GM12878 (cell line): ENCODE results near the gene SRRM3. TPM values are rescaled to one million over a fixed set of nuclear protein-coding genes. Genes with fewer than 3 reads are reported as not detected.

Source experiments
- ATAC-seq: fragments of 200-7000 bp; cut with Tn5 transposase; 3 replicates; pipeline ENCODE4 v1.9.1; 2020; ENCODE audit warnings: mild to moderate bottlenecking, moderate library complexity
- BruUV-seq: library from RNA; stranded (reverse); fragments of 400-500 nt; replicated peaks from 2 replicates; lab custom pipeline; 2021; lab: Mats Ljungman, UMichigan
- CTCF ChIA-PET: fragments of 300-600 bp; sonication (Branson Sonifier 250); formaldehyde crosslinking; extraction: SDS; loops from one replicate; lab custom pipeline; 2021; ENCODE audit warnings: inconsistent platforms; lab: Yijun Ruan, JAX
- POLR2A ChIA-PET: fragments of 350-600 bp; formaldehyde crosslinking; extraction: SDS; loops from one replicate; lab custom pipeline; 2021; ENCODE audit warnings: inconsistent platforms; lab: Charles Lee
- RAD21 ChIA-PET: fragments of 300-600 bp; sonication (Branson Sonifier 250); formaldehyde crosslinking; loops from one replicate; lab custom pipeline; 2023; ENCODE audit warnings: antibody characterized with exemption; ENCODE audit not compliant: unreplicated experiment; lab: Charles Lee
- SMC1A ChIA-PET: fragments of 300-600 bp; sonication (Branson Sonifier 250); formaldehyde crosslinking; loops from one replicate; lab custom pipeline; 2023; ENCODE audit not compliant: unreplicated experiment, uncharacterized antibody; lab: Charles Lee
- DNase-seq: peaks from one replicate; pipeline ENCODE4 v3.0.0-alpha.2; 2011; ENCODE audit warnings: low read depth, low spot score
- FAIRE-seq: peaks from 3 replicates; lab custom pipeline; 2011; peaks lifted over from hg19 to GRCh38; lab: Jason Lieb, UNC
- H2AFZ ChIP-seq: 2 replicates; pipeline ENCODE4 v1.6.0; 2011; ENCODE audit warnings: low read depth, low read length, control low read depth; ENCODE audit not compliant: control insufficient read depth
- H3K27ac ChIP-seq: 2 replicates; pipeline ENCODE4 v1.5.1; 2011; ENCODE audit warnings: control low read depth; ENCODE audit not compliant: control insufficient read depth, insufficient read depth
- H3K27me3 ChIP-seq, 2 experiments: replicated peaks in 1 of 2; 2 replicates each; pipeline versions ENCODE4 v1.6.0 to v1.6.1; 2011; ENCODE audit warnings: low read length in 1 of 2; ENCODE audit not compliant: control insufficient read depth in 2 of 2, insufficient read depth in 2 of 2
- H3K36me3 ChIP-seq, 2 experiments: 2 replicates each; pipeline ENCODE4 v1.5.1; 2011; ENCODE audit warnings: low read length in 1 of 2; ENCODE audit not compliant: control insufficient read depth in 2 of 2, insufficient read depth in 2 of 2
- H3K4me1 ChIP-seq: 2 replicates; pipeline ENCODE4 v1.6.1; 2011; ENCODE audit warnings: mild to moderate bottlenecking, low read length, moderate library complexity, mixed read lengths; ENCODE audit not compliant: control insufficient read depth, insufficient read depth
- H3K4me2 ChIP-seq: 2 replicates; pipeline ENCODE4 v1.6.0; 2011; ENCODE audit warnings: control low read depth; ENCODE audit not compliant: control insufficient read depth, insufficient read depth
- H3K4me3 ChIP-seq: fragments of 200-600 bp; sonication (generic); 2 replicates; pipeline ENCODE4 v1.5.1; 2016
- H3K79me2 ChIP-seq: 2 replicates; pipeline ENCODE4 v1.6.0; 2011; ENCODE audit warnings: low read length; ENCODE audit not compliant: control insufficient read depth, insufficient read depth
- H3K9ac ChIP-seq: 2 replicates; pipeline ENCODE4 v1.8.0; 2011; ENCODE audit warnings: low read length, control low read depth, mixed read lengths; ENCODE audit not compliant: control insufficient read depth, insufficient read depth
- H3K9me3 ChIP-seq: replicated peaks from 3 replicates; pipeline ENCODE4 v1.5.1; 2011; ENCODE audit warnings: mild to moderate bottlenecking, low read length; ENCODE audit not compliant: control insufficient read depth, insufficient read depth
- H4K20me1 ChIP-seq: 2 replicates; pipeline ENCODE4 v1.6.0; 2011; ENCODE audit not compliant: control insufficient read depth, insufficient read depth
- BCL3 ChIP-seq: IDR thresholded peaks from 2 replicates; pipeline ENCODE4 v1.6.1; 2011; ENCODE audit warnings: borderline replicate concordance, low read depth, mild to moderate bottlenecking, moderate library complexity, low read length; ENCODE audit not compliant: insufficient read depth, poor library complexity, severe bottlenecking
- BMI1 ChIP-seq: fragments of 450-650 bp; IDR thresholded peaks from 2 replicates; pipeline ENCODE4 v1.6.1; 2016; ENCODE audit warnings: mild to moderate bottlenecking, moderate library complexity, borderline replicate concordance
- CTCF ChIP-seq, 3 experiments: IDR thresholded peaks in 2 of 3; conservative IDR thresholded peaks in 1 of 3; 2 replicates each; pipeline ENCODE4 v1.5.1; 2011; ENCODE audit warnings: low read depth in 3 of 3, low read length in 3 of 3, mild to moderate bottlenecking in 3 of 3, control low read depth in 2 of 3, moderate library complexity in 2 of 3, inconsistent platforms in 1 of 3, mixed read lengths in 1 of 3; ENCODE audit not compliant: control insufficient read depth in 2 of 3, insufficient read depth in 1 of 3; ENCODE audit errors: extremely low read depth in 1 of 3
- EGR1 ChIP-seq, 2 experiments: IDR thresholded peaks; 1 replicate in 1 of 2; 2 replicates in 1 of 2; pipeline ENCODE4 v1.6.1; 2011 to 2012; ENCODE audit warnings: low read depth in 2 of 2, low read length in 2 of 2, borderline replicate concordance in 1 of 2, mild to moderate bottlenecking in 1 of 2, moderate library complexity in 1 of 2
- HCFC1 ChIP-seq: fragments of 150-350 bp; IDR thresholded peaks from 2 replicates; pipeline ENCODE4 v1.6.1; 2014; ENCODE audit warnings: low read length
- HSF1 ChIP-seq: fragments of 150-350 bp; IDR thresholded peaks from 2 replicates; pipeline ENCODE4 v1.6.1; 2014; ENCODE audit warnings: mild to moderate bottlenecking, low read depth, low read length
- IKZF1 ChIP-seq: fragments of 450-650 bp; conservative IDR thresholded peaks from 2 replicates; pipeline ENCODE4 v1.6.1; 2017; ENCODE audit warnings: antibody characterized with exemption, mild to moderate bottlenecking
- IKZF2 ChIP-seq, 2 experiments: fragments of 450-650 bp; IDR thresholded peaks; 2 replicates each; pipeline ENCODE4 v1.6.1; 2017; ENCODE audit warnings: mild to moderate bottlenecking in 2 of 2, moderate library complexity in 2 of 2
- JUNB ChIP-seq: IDR thresholded peaks from 2 replicates; pipeline ENCODE4 v1.6.1; 2016; ENCODE audit warnings: antibody characterized with exemption, mild to moderate bottlenecking
- MEF2B ChIP-seq: fragments of 450-650 bp; IDR thresholded peaks from 2 replicates; pipeline ENCODE4 v1.6.1; 2018; ENCODE audit warnings: mild to moderate bottlenecking, moderate library complexity; ENCODE audit not compliant: partially characterized antibody, poor library complexity, severe bottlenecking
- NR2C2 ChIP-seq: IDR thresholded peaks from 2 replicates; pipeline ENCODE4 v1.6.1; 2011; ENCODE audit warnings: borderline replicate concordance, low read depth; ENCODE audit not compliant: control insufficient read depth, insufficient read length
- PBX3 ChIP-seq: IDR thresholded peaks from 2 replicates; pipeline ENCODE4 v1.6.1; 2011; ENCODE audit warnings: mild to moderate bottlenecking, low read depth, low read length, moderate library complexity; ENCODE audit not compliant: insufficient replicate concordance
- PML ChIP-seq: IDR thresholded peaks from 2 replicates; pipeline ENCODE4 v1.6.1; 2012; ENCODE audit warnings: low read length, inconsistent platforms
- POLR2AphosphoS5 ChIP-seq: IDR thresholded peaks from 2 replicates; pipeline ENCODE4 v1.6.1; 2011; ENCODE audit warnings: mild to moderate bottlenecking, low read length, inconsistent platforms
- SREBF2 ChIP-seq: IDR thresholded peaks from 2 replicates; pipeline ENCODE4 v1.6.1; 2012; ENCODE audit warnings: mild to moderate bottlenecking, low read length
- TAF1 ChIP-seq: IDR thresholded peaks from 2 replicates; pipeline ENCODE4 v1.6.1; 2011; ENCODE audit warnings: mild to moderate bottlenecking, low read depth, low read length, borderline replicate concordance
- ZSCAN29 ChIP-seq: fragments of 450-650 bp; IDR thresholded peaks from 2 replicates; pipeline ENCODE4 v1.6.1; 2017; ENCODE audit warnings: mild to moderate bottlenecking, moderate library complexity
- WGBS: methylation state at CpG from one replicate; pipeline ENCODE4 v1.1.6; 2016; ENCODE audit warnings: low lambda C conversion rate; ENCODE audit not compliant: insufficient replicate concordance, insufficient coverage; ENCODE audit errors: missing lambda C conversion rate; 5-methylcytosine and 5-hydroxymethylcytosine counted together
- in situ Hi-C: fragments of 300-500 bp; cut with MboI; formaldehyde crosslinking; loops from 9 replicates; pipeline ENCODE4 v1.14.3; 2018; ENCODE audit warnings: mixed read lengths
- intact Hi-C: fragments of 100-400 bp; cut with micrococcal nuclease; formaldehyde crosslinking; loops from one replicate; pipeline ENCODE4 v1.14.2; 2022; ENCODE audit not compliant: unreplicated experiment
- polyA plus RNA-seq, 11 experiments: library from polyadenylated mRNA; depleted of rRNA in 4 of 11; unstranded in 6 of 11; stranded (reverse) in 5 of 11; fragments of >200 nt; fragmentation: Nextera tagmentation in 4 of 11; fragmentation: Illumina TruSeq in 1 of 11; extraction: Ambion mirVana in 4 of 11; extraction: Trizol in 1 of 11; gene quantifications; 1 replicate in 1 of 11; 2 replicates in 10 of 11; pipeline versions ENCODE4 v1.2.1 to v1.2.3, GENCODE V29; 2011 to 2016; ENCODE audit warnings: inconsistent platforms in 2 of 11, missing spikeins in 2 of 11, low read depth in 1 of 11
- total RNA-seq, 4 experiments: library from RNA; depleted of rRNA in 3 of 4; stranded (reverse); fragments of >200 nt in 3 of 4; fragmentation: Illumina TruSeq in 1 of 4; extraction: Trizol in 1 of 4; gene quantifications; 2 replicates each; pipeline versions ENCODE4 v1.2.1 to v1.2.3, GENCODE V29; 2013 to 2021

The SRRM3 gene
- total and polyA plus RNA-seq, 10 of the 15 experiments (the other 5 are each of a cell fraction or from before 2014, with no cell fraction given) = 0.03 to 0.15 (median 0.05) TPM; not detected in 6

GRCh38 chr7:76294344-76295024, 92.8 kb downstream of the SRRM3 start:
- Histone ChIP-seq H3K4me1 (peaks cover 6% of the 10 kb centered on the region), H3K9me3 (no peaks in the 10 kb centered on the region), H3K4me2 (no peak overlapping the region), H3K36me3 (no peaks in the 10 kb centered on the region), H3K9ac (no peak overlapping the region), H3K79me2 (no peaks in the 10 kb centered on the region), H3K4me3 (no peak overlapping the region), H4K20me1 (no peaks in the 10 kb centered on the region), H3K27ac (no peak overlapping the region), H2AFZ (no peak overlapping the region), H3K27me3 (no peaks in the 10 kb centered on the region)
- RAD21 ChIA-PET = interaction anchor here (1.1 to 1.5 kb wide), 2 partner anchors 19 to 21 kb away, joined by 3 to 6 read pairs; no protein-coding TSS in a partner anchor
- CTCF ChIA-PET = interaction anchor here (12.9 kb wide), 1 partner anchor 21 kb away, joined by 229 read pairs; no protein-coding TSS in a partner anchor
- intact Hi-C loops (no loop called here), in situ Hi-C loops (no loop called here)
- 43% methylated on average over 19 of the region's 20 CpGs for WGBS
- SMC1A ChIA-PET = interaction anchor here (2.2 to 2.6 kb wide), 2 partner anchors 20 to 23 kb away, joined by 11 to 16 read pairs; no protein-coding TSS in a partner anchor
- BruUV-seq = no TSS peak
- POLR2A ChIA-PET = interaction anchor here (0.6 to 1.5 kb wide), 4 partner anchors 15 to 140 kb away, joined by 3 to 9 read pairs (median 4); no protein-coding TSS in a partner anchor
- DNase-seq = no peak
- peak; percentile 75 for ATAC-seq
- FAIRE-seq = no peak
- peak; percentile 69 for TF ChIP-seq MEF2B
- no peak for TF ChIP-seq BMI1
- no peak for TF ChIP-seq POLR2AphosphoS5
- TF ChIP-seq CTCF (IDR thresholded peaks at IDR 0.05 in 2 of 3, conservative IDR thresholded peaks at IDR 0.05 in 1 of 3; ENCODE audit: control insufficient read depth in 2 of 3, extremely low read depth in 1 of 3, insufficient read depth in 1 of 3, low read depth in 3 of 3, low read length in 3 of 3) = peak in 2 of 3 experiments; percentile 10 to 15; a peak in 1 of 6 replicates
- TF ChIP-seq PBX3 = peak; percentile 51
- no peak for TF ChIP-seq SREBF2
- TF ChIP-seq NR2C2 = no peak
- no peak for TF ChIP-seq IKZF2 (IDR thresholded peaks at IDR 0.05)
- TF ChIP-seq PML = no peak
- TF ChIP-seq HSF1 = peak; percentile 98
- no peak for TF ChIP-seq HCFC1
- 0 out of 2 replicates have a peak, but pooled peaks have one; percentile 18 for TF ChIP-seq IKZF1
- no peak for TF ChIP-seq TAF1
- no peak for TF ChIP-seq JUNB
- TF ChIP-seq EGR1 (IDR thresholded peaks at IDR 0.05; ENCODE audit: borderline replicate concordance in 1 of 2, low read depth in 2 of 2, low read length in 2 of 2) = no peak
- no peak for TF ChIP-seq ZSCAN29
- TF ChIP-seq BCL3 = no peak
